Activated CD8-positive, alpha-beta memory T cell treated with anti-CD3 and anti-CD28 coated beads for 48 hours (primary cell): ENCODE measurements around the gene S100A7A.
"Not testable (repeated sequence)": the region's sequence is repeated elsewhere in the genome, so short reads cannot be mapped to it uniquely, and the experiment has no call there.

ENCODE experiments used
- DNase-seq, 3 experiments: peaks; one replicate each; pipeline ENCODE4 v3.0.0-alpha.2; 2020; ENCODE audit warnings: low read depth in 2 of 3, low spot score in 2 of 3

S100A7A gene

DNA sequence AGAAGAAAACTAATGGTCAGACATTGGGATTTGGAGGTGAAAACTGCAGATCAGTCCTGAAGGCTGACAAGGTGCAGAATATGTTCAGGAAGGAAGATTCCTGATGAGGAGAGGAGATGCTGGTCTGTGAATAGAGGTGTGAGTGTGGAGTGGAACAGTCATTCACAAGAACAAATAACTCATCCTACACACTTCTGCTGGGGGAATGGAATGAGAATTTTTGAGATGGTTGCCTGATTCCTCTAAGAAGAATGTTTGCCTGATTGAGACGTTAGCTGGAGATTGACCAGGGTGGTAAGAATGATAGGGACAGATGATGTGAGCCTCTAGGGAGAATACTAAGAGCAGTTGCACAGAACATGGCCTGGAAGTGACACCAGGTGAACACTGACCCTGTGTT, 40.1 kb downstream of the S100A7A start:
- no peak for DNase-seq

DNA sequence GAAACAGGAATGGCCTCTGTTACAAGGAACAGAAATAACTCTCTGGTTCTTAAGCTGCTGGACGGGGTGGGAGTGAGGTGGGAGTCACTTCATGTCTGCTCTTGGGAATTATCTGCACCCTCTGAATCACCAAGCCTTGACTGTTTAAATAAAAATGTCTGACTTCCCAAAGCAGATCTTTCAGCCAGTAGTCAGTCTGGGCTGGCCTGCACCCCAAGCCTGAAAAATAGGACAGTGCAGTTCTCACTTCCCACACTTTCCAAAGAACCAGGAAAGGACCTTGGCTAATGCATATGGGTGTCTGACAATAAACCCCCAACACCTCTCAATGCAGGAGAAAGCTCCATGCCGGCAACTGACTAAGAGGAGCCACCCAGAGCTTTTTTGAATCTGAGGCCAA, 43.3 kb downstream of the S100A7A start:
- DNase-seq: no peak

DNA sequence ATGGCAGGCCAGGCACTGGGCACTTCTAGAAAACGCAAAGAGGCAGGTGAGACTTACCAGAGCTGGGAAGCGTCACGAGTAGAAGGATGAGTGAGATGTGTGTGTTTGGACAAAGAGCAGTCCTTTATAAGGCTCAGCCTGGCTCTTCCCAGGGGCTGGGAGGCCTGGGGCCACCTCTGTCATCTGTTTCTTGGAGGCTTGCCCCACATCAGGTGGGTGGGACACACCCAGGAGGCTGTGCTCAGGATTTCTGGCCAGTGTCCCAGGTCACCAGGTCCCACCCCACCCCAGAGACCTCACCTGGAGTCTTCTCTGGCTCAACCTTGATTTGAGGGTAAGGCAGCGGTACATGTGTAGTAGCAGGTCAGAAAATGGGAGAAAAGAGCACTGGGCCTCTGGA, 44.2 kb downstream of the S100A7A start, which contains the start of gene S100A7:
Gene S100A7 (minus strand): TSS at position 101 of the 400 bp plus-strand sequence. CDS start 1,638 bp downstream, outside the sequence.
- DNase-seq: no peak

DNA sequence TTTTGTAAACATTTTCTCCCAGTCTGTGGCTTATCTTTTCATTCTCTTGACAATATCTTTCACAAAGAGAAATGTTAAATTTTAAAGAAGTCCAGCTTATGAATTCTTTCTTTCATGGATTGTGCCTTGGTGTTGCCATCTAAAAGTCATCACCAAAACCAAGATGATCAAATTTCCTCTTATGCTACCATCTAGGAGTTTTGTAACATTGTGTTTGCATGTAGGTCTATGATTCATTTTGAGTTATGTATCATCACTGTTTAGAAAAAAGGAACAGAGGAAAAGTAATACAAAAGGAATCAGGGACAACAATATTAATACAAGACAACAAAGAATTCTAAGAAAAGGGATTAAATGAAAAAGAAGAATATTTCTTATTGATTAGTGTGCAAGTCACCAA, 46.4 kb downstream of the S100A7A start:
- not testable (repeated sequence) for DNase-seq

DNA sequence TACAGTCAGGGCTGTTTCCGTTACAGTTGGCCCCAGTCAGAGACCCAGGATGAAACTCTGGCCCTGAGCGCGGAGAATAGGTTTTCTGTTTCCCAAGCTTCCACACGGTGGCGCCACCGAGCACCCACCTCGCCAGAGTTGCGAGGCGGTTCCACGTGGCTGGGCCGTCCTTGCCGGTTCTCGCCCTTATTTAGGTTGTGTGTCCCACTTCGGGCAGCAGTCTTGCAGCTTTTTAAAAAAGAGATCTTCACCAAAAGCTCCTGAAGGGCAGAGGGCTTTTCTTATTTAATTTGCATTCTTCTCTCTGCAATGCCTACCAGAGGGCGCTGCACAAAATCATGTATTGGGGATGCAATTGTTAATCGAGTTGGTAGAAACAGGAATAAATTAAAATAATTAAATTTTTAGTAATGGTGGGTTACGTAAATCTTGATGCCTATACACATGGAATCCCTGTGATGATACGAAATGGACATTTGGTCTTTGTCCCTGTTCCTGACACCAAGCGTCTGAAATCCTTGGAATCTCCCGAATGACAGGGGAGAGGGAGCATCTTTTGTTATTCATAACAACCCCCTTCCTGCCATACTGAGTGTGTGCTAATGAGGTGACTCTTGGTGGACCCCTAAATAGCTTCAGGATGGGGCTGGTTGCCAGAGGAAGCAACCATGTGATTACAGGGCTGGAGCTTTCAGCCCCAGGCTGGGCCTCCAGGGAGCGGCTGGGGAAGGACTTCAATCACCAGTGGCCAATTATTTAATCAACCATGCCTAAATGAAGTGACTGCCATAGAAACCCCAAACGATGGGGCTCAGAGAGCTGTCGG, 49.7 kb downstream of the S100A7A start:
- DNase-seq: peak; percentile 36 to 67 (median 47)

DNA sequence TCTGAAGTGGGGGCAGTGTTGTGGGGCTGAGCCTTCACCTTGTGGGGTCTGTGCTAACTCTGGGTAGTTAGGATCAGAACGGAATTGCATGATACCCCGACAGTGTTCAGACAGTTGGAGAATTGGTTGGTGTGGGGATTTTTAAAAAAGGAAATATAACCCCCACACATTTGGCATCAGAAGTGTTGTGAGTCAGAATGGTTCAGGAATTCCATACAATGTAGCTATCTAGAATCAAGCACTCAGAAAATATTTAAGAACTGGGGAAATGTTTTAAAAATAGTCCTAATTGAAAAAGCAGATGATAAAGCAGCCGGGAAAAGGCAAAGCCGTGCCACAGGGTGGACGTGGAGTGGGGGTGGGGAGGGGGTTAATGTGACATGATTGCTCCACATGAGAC, 50.6 kb downstream of the S100A7A start:
- no peak for DNase-seq

DNA sequence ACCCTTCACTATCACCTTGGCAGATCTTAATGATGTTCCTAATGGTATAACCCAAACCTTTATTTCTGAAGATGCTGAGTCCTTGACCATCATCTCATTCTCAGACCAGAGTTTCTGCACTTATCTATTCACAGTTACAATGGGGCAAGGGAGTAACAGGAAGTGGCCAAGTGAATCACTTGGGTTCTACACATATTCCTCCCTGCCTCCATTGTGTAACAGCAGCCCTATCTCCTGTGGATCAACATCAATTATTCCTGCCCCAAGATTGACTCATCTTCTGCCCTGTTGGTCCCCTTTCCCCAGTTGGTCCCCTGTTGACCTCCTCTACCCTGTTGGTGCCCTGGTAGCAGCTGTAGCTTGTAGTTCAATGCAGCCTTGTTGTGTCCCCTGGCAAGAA, 54.4 kb downstream of the S100A7A start:
- DNase-seq: no peak
